NCI-H510A (cell line): ENCODE results near the gene NPL.
A peak's percentile ranks its signal among the peaks of the same experiment; 100 is the strongest.

Experiments used
- DNase-seq: peaks from one replicate; lab custom pipeline; 2025; lab: John Stamatoyannopoulos, UW

Gene NPL

GRCh38 chr1:182816863-182817262, 27.3 kb downstream of the NPL start:
- no peak for DNase-seq

GRCh38 chr1:182817802-182818201, 28.2 kb downstream of the NPL start:
- no peak for DNase-seq

GRCh38 chr1:182823220-182823619, 33.6 kb downstream of the NPL start:
- DNase-seq = no peak

- DNase-seq = no peak
These were observed 37.3 kb downstream of the NPL start for GRCh38 chr1:182826892-182827291.

GRCh38 chr1:182829285-182829932, 39.8 kb downstream of the NPL start:
- DNase-seq = no peak

GRCh38 chr1:182833271-182833670, 43.7 kb downstream of the NPL start:
- DNase-seq = no peak

GRCh38 chr1:182834326-182834725, 44.8 kb downstream of the NPL start:
- no peak for DNase-seq

- DNase-seq = no peak
These were observed 46.2 kb downstream of the NPL start for GRCh38 chr1:182835806-182836205.

- peak; percentile 84 for DNase-seq
These were observed 49.9 kb downstream of the NPL start, which contains the start of gene DHX9 for GRCh38 chr1:182839209-182840066. Gene DHX9, plus strand, starts transcription at chr1:182839347. Its CDS starts 3,220 bp downstream, at chr1:182842567.

GRCh38 chr1:182841368-182841988, 51.9 kb downstream of the NPL start:
- no peak for DNase-seq

GRCh38 chr1:182842265-182842664, 52.7 kb downstream of the NPL start:
- no peak for DNase-seq

- no peak for DNase-seq
These were observed 55.8 kb downstream of the NPL start for GRCh38 chr1:182845379-182845778.

GRCh38 chr1:182845894-182846293, 56.3 kb downstream of the NPL start:
- no peak for DNase-seq

- DNase-seq = no peak
These were observed 57.5 kb downstream of the NPL start for GRCh38 chr1:182847105-182847504.

GRCh38 chr1:182848736-182849135, 59.2 kb downstream of the NPL start:
- no peak for DNase-seq

GRCh38 chr1:182850319-182850718, 60.7 kb downstream of the NPL start:
- no peak for DNase-seq

- DNase-seq = no peak
These were observed 62.3 kb downstream of the NPL start for GRCh38 chr1:182851825-182852224.

GRCh38 chr1:182855911-182856310, 66.3 kb downstream of the NPL start:
- no peak for DNase-seq

GRCh38 chr1:182857212-182857611, 67.6 kb downstream of the NPL start:
- no peak for DNase-seq

- no peak for DNase-seq
These were observed 71.1 kb downstream of the NPL start for GRCh38 chr1:182860658-182861057.

GRCh38 chr1:182861994-182862393, 72.4 kb downstream of the NPL start:
- no peak for DNase-seq

- DNase-seq = no peak
These were observed 73.3 kb downstream of the NPL start for GRCh38 chr1:182862827-182863226.

- no peak for DNase-seq
These were observed 74.4 kb downstream of the NPL start for GRCh38 chr1:182863940-182864339.
